ENCODE results near the gene ALS2.
"Not testable (repeated sequence)": the region's sequence is repeated elsewhere in the genome, so short reads cannot be mapped to it uniquely, and the experiment has no call there.

Gene ALS2

DNA sequence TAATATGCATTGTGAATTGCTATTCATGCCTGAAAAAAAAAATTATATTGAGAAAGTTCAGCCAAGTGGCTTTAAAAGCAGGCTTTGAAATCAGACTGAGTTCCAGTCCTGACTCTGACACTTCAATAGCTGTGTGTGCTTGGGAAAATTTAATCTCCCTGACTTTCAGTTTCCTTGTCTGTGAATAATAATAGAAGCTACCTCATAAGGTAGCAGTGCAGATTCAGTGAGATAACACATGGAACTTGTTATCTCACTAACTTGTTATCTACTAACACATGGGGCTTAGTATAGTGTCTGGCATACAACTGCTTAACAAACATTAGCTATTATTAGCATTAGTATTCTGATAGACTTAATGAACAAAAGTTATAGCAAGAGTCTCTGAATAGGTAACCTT, 14.9 kb downstream of the ALS2 start:
- Histone ChIP-seq H3K27ac (replicated peaks) (no peak overlapping the region), H3K4me3 (replicated peaks; ENCODE audit: insufficient read depth, low read length) (no peak overlapping the region), H3K27me3 (ENCODE audit: insufficient read depth, poor library complexity, severe bottlenecking) (no peaks in the 10 kb centered on the region)
- TF ChIP-seq SPI1 (IDR thresholded peaks at IDR 0.05; ENCODE audit: borderline replicate concordance, low read depth) (no peak), GABPA (IDR thresholded peaks at IDR 0.05; ENCODE audit: low read depth) (no peak), POLR2AphosphoS5 (IDR thresholded peaks at IDR 0.05; ENCODE audit: low read depth) (no peak)
- TF ChIP-seq, protein P1, sequence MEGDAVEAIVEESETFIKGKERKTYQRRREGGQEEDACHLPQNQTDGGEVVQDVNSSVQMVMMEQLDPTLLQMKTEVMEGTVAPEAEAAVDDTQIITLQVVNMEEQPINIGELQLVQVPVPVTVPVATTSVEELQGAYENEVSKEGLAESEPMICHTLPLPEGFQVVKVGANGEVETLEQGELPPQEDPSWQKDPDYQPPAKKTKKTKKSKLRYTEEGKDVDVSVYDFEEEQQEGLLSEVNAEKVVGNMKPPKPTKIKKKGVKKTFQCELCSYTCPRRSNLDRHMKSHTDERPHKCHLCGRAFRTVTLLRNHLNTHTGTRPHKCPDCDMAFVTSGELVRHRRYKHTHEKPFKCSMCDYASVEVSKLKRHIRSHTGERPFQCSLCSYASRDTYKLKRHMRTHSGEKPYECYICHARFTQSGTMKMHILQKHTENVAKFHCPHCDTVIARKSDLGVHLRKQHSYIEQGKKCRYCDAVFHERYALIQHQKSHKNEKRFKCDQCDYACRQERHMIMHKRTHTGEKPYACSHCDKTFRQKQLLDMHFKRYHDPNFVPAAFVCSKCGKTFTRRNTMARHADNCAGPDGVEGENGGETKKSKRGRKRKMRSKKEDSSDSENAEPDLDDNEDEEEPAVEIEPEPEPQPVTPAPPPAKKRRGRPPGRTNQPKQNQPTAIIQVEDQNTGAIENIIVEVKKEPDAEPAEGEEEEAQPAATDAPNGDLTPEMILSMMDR (IDR thresholded peaks at IDR 0.05; ENCODE audit: insufficient read depth, low read length): no peak
- TF ChIP-seq, protein P2, sequence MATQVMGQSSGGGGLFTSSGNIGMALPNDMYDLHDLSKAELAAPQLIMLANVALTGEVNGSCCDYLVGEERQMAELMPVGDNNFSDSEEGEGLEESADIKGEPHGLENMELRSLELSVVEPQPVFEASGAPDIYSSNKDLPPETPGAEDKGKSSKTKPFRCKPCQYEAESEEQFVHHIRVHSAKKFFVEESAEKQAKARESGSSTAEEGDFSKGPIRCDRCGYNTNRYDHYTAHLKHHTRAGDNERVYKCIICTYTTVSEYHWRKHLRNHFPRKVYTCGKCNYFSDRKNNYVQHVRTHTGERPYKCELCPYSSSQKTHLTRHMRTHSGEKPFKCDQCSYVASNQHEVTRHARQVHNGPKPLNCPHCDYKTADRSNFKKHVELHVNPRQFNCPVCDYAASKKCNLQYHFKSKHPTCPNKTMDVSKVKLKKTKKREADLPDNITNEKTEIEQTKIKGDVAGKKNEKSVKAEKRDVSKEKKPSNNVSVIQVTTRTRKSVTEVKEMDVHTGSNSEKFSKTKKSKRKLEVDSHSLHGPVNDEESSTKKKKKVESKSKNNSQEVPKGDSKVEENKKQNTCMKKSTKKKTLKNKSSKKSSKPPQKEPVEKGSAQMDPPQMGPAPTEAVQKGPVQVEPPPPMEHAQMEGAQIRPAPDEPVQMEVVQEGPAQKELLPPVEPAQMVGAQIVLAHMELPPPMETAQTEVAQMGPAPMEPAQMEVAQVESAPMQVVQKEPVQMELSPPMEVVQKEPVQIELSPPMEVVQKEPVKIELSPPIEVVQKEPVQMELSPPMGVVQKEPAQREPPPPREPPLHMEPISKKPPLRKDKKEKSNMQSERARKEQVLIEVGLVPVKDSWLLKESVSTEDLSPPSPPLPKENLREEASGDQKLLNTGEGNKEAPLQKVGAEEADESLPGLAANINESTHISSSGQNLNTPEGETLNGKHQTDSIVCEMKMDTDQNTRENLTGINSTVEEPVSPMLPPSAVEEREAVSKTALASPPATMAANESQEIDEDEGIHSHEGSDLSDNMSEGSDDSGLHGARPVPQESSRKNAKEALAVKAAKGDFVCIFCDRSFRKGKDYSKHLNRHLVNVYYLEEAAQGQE (IDR thresholded peaks at IDR 0.05; ENCODE audit: insufficient replicate concordance, low read depth): no peak
- DNase-seq (ENCODE audit: low read depth in 1 of 2, low spot score in 1 of 2): no peak

DNA sequence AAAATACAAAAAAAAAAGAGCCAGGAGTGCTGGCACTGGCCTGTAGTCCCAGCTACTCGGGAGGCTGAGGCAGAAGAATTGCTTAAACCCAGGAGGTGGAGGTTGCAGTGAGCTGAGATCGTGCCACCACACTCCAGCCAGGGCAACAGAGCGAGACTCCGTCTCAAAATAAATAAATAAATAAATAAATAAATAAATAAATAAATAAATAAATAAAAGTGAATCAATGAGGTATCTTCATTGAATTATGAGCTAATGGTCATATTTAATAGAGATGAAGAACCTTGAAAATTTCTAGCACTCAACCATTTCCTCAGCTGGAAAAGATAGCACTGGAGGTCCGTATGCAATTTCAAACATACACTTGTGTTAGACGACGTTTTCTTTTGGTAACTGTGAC, 16.3 kb downstream of the ALS2 start:
- H3K27me3 ChIP-seq (ENCODE audit: insufficient read depth, poor library complexity, severe bottlenecking); H3K27ac ChIP-seq (replicated peaks); DNase-seq (ENCODE audit: low read depth in 1 of 2, low spot score in 1 of 2); H3K4me3 ChIP-seq (replicated peaks; ENCODE audit: insufficient read depth, low read length): not testable (repeated sequence)

DNA sequence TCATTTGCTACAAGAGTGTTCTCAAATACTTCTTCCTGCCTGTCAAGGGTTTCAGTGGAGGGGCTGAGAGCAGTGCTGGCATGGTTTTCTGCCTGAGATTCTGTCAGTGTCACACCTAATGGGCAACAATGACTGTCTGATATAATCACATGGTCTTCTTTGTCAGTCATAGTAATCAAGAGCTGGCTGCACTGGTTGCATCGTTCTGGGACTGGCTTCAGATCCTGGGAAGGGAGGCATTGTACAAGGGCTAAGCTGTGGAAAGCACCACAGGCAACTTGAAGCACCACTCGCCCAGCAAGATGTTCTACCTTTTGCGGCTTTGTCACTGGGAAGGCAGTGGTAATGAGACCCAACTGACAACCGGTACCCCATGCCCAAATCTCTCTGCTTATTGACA, 19.6 kb downstream of the ALS2 start:
- H3K27ac ChIP-seq (replicated peaks): no peak overlapping the region
- H3K27me3 ChIP-seq (ENCODE audit: insufficient read depth, poor library complexity, severe bottlenecking): no peaks in the 10 kb centered on the region
- no peak overlapping the region for H3K4me3 ChIP-seq (replicated peaks; ENCODE audit: insufficient read depth, low read length)
- no peak for DNase-seq (ENCODE audit: low read depth in 1 of 2, low spot score in 1 of 2)
- TF ChIP-seq GABPA (IDR thresholded peaks at IDR 0.05; ENCODE audit: low read depth) (no peak), SPI1 (IDR thresholded peaks at IDR 0.05; ENCODE audit: borderline replicate concordance, low read depth) (no peak), POLR2AphosphoS5 (IDR thresholded peaks at IDR 0.05; ENCODE audit: low read depth) (no peak)
- TF ChIP-seq, protein P2 (IDR thresholded peaks at IDR 0.05; ENCODE audit: insufficient replicate concordance, low read depth): no peak
- TF ChIP-seq, protein P1 (IDR thresholded peaks at IDR 0.05; ENCODE audit: insufficient read depth, low read length): no peak

DNA sequence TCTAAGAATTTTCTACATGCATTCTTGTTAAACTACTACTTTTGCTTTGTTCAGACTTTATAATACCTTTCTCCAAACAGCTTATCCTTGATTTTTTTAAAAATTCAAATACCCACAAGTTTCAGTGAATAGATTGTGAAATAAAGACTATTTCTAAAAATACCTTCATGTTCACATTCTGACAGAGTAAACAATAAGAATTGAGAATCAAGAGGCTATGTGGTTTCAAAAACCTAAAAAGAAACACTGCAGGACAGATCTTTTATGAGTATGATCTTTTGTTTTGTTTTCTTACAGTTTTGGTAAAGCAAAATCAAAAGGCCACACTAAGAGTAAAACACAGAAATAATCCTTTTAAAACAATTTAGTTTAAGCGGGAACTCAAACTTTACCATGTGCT, 21.2 kb downstream of the ALS2 start:
- no peak overlapping the region for H3K4me3 ChIP-seq (replicated peaks; ENCODE audit: insufficient read depth, low read length)
- TF ChIP-seq SPI1 (IDR thresholded peaks at IDR 0.05; ENCODE audit: borderline replicate concordance, low read depth): no peak
- no peak for TF ChIP-seq GABPA (IDR thresholded peaks at IDR 0.05; ENCODE audit: low read depth)
- TF ChIP-seq POLR2AphosphoS5 (IDR thresholded peaks at IDR 0.05; ENCODE audit: low read depth): no peak
- TF ChIP-seq, protein P2 (IDR thresholded peaks at IDR 0.05; ENCODE audit: insufficient replicate concordance, low read depth): no peak
- TF ChIP-seq, protein P1 (IDR thresholded peaks at IDR 0.05; ENCODE audit: insufficient read depth, low read length): no peak
- no peak overlapping the region for H3K27ac ChIP-seq (replicated peaks)
- no peak for DNase-seq (ENCODE audit: low read depth in 1 of 2, low spot score in 1 of 2)
- H3K27me3 ChIP-seq (ENCODE audit: insufficient read depth, poor library complexity, severe bottlenecking): no peaks in the 10 kb centered on the region
